SK-N-SH (cell line): Measurements from ENCODE around the gene SPON1. TPM values are rescaled to one million over a fixed set of nuclear protein-coding genes. Genes with fewer than 3 reads are reported as not detected.

Source experiments
- CTCF ChIA-PET: fragments of 300-600, 350-600 bp; formaldehyde crosslinking; extraction: SDS; loops from one replicate; lab custom pipeline; 2021; lab: Yijun Ruan, JAX
- POLR2A ChIA-PET: fragments of 350-600 bp; sonication (Branson Sonifier 250); formaldehyde crosslinking; extraction: SDS; loops from one replicate; lab custom pipeline; 2020; ENCODE audit warnings: antibody characterized with exemption, inconsistent platforms; lab: Yijun Ruan, JAX
- DNase-seq: peaks from one replicate; pipeline ENCODE4 v3.0.0; 2012
- H2AFZ ChIP-seq: fragments of 200-600 bp; sonication (generic); 2 replicates; pipeline ENCODE4 v1.8.1; 2016; ENCODE audit warnings: antibody characterized with exemption, mild to moderate bottlenecking, low read depth
- H3F3A ChIP-seq: fragments of 200-600 bp; sonication (generic); replicated peaks from 2 replicates; pipeline ENCODE3; 2016; ENCODE audit warnings: antibody characterized with exemption, mild to moderate bottlenecking; ENCODE audit not compliant: insufficient read depth
- H3K27ac ChIP-seq, 2 experiments: fragments of 200-500 bp in 1 of 2; fragments of 200-600 bp in 1 of 2; sonication (Bioruptor generic) in 1 of 2; sonication (generic), shearing (Covaris generic) in 1 of 2; 2 replicates each; pipeline versions ENCODE4 v1.5.1 to v1.6.1; 2014 to 2016; ENCODE audit warnings: low read depth in 2 of 2, inconsistent platforms in 1 of 2, low read length in 1 of 2, mild to moderate bottlenecking in 1 of 2, mixed read lengths in 1 of 2
- H3K27me3 ChIP-seq: fragments of 200-600 bp; sonication (generic), shearing (Covaris generic); 2 replicates; pipeline ENCODE4 v1.6.1; 2016; ENCODE audit warnings: mixed run types; ENCODE audit not compliant: insufficient read depth
- H3K36me3 ChIP-seq, 2 experiments: fragments of 200-500 bp in 1 of 2; fragments of 200-600 bp in 1 of 2; sonication (Bioruptor generic) in 1 of 2; sonication (generic) in 1 of 2; replicated peaks in 1 of 2; 2 replicates each; pipeline versions ENCODE3 to v1.5.1; 2014 to 2016; ENCODE audit warnings: low read length in 1 of 2, mild to moderate bottlenecking in 1 of 2; ENCODE audit not compliant: insufficient read depth in 2 of 2, control insufficient read depth in 1 of 2
- H3K4me1 ChIP-seq, 2 experiments: fragments of 200-500 bp in 1 of 2; fragments of 200-600 bp in 1 of 2; sonication (Bioruptor generic) in 1 of 2; sonication (generic), shearing (Covaris generic) in 1 of 2; 2 replicates each; pipeline versions ENCODE4 v1.5.1 to v1.6.1; 2014 to 2016; ENCODE audit warnings: low read depth in 1 of 2, low read length in 1 of 2, mixed run types in 1 of 2; ENCODE audit not compliant: insufficient read depth in 2 of 2, control insufficient read depth in 1 of 2
- H3K4me2 ChIP-seq: fragments of 200-600 bp; sonication (generic), shearing (Covaris generic); 2 replicates; pipeline ENCODE4 v1.6.1; 2017; ENCODE audit warnings: mixed run types
- H3K4me3 ChIP-seq, 2 experiments: fragments of 200-500 bp in 1 of 2; fragments of 200-600 bp in 1 of 2; sonication (Bioruptor generic) in 1 of 2; sonication (generic), shearing (Covaris generic) in 1 of 2; 2 replicates each; pipeline versions ENCODE4 v1.5.1 to v1.8.1; 2014 to 2016; ENCODE audit warnings: low read depth in 2 of 2, inconsistent platforms in 1 of 2, low read length in 1 of 2, mild to moderate bottlenecking in 1 of 2, mixed read lengths in 1 of 2, moderate library complexity in 1 of 2
- H3K79me2 ChIP-seq: fragments of 200-600 bp; sonication (generic); 2 replicates; pipeline ENCODE4 v1.8.1; 2017; ENCODE audit warnings: mild to moderate bottlenecking; ENCODE audit not compliant: insufficient read depth
- H3K9ac ChIP-seq: fragments of 200-600 bp; sonication (generic); 2 replicates; pipeline ENCODE4 v1.6.1; 2017; ENCODE audit warnings: mixed run types
- H3K9me2 ChIP-seq: fragments of 200-600 bp; sonication (generic); 2 replicates; pipeline ENCODE4 v1.6.1; 2017; ENCODE audit warnings: mixed run types
- H3K9me3 ChIP-seq: fragments of 200-600 bp; sonication (generic); 2 replicates; pipeline ENCODE4 v1.6.1; 2017; ENCODE audit warnings: mixed run types, mild to moderate bottlenecking, moderate library complexity
- H4K20me1 ChIP-seq: fragments of 200-600 bp; sonication (generic); 2 replicates; pipeline ENCODE4 v1.6.1; 2017; ENCODE audit warnings: mild to moderate bottlenecking, mixed run types; ENCODE audit not compliant: insufficient read depth
- ELF1 ChIP-seq: IDR thresholded peaks from 2 replicates; pipeline ENCODE4 v1.4.0; 2012
- EZH2phosphoT487 ChIP-seq: fragments of 200-600 bp; sonication (generic); IDR thresholded peaks from 2 replicates; pipeline ENCODE4 v1.6.1; 2017; ENCODE audit warnings: low read depth, mixed run types, mild to moderate bottlenecking, antibody characterized with exemption, moderate library complexity, borderline replicate concordance
- NRF1 ChIP-seq: IDR thresholded peaks from 2 replicates; pipeline ENCODE4 v1.6.1; 2012; ENCODE audit warnings: low read depth, mild to moderate bottlenecking, low read length
- POLR2AphosphoS5 ChIP-seq: IDR thresholded peaks from 2 replicates; pipeline ENCODE4 v1.6.1; 2012; ENCODE audit warnings: low read depth, low read length
- SIN3A ChIP-seq: IDR thresholded peaks from 2 replicates; pipeline ENCODE4 v1.6.1; 2012; ENCODE audit warnings: low read depth, mild to moderate bottlenecking, low read length, moderate library complexity, borderline replicate concordance
- TAF1 ChIP-seq: IDR thresholded peaks from 2 replicates; pipeline ENCODE4 v1.6.1; 2012; ENCODE audit warnings: low read depth, mild to moderate bottlenecking, low read length, moderate library complexity, borderline replicate concordance
- ZBTB33 ChIP-seq: IDR thresholded peaks from 2 replicates; pipeline ENCODE4 v1.4.0; 2012; ENCODE audit warnings: low read depth, borderline replicate concordance
- WGBS: methylation state at CpG from one replicate; pipeline ENCODE4 v1.1.6; 2017; ENCODE audit warnings: low lambda C conversion rate; 5-methylcytosine and 5-hydroxymethylcytosine counted together
- polyA plus RNA-seq, 3 experiments: library from polyadenylated mRNA; depleted of rRNA; stranded (reverse); fragments of >200 nt; gene quantifications; 2 replicates each; pipeline ENCODE4 v1.2.3, GENCODE V29; 2012
- TF ChIP-seq, protein P1 (sequence below): IDR thresholded peaks from 2 replicates; pipeline ENCODE4 v1.6.1; 2012; ENCODE audit warnings: mild to moderate bottlenecking, low read depth, low read length, moderate library complexity

SPON1 gene
- polyA plus RNA-seq, 1 of the 3 experiments (the other 2 are of a cell fraction), result not detected

- no peak for TF ChIP-seq ZBTB33
These were observed 148.1 kb downstream of the SPON1 start (continued) for GRCh38 chr11:14110629-14111028.

GRCh38 chr11:14111496-14111895, 149.0 kb downstream of the SPON1 start:
- H3K79me2 ChIP-seq, result no peaks in the 10 kb centered on the region
- no peaks in the 10 kb centered on the region for H3K9me2 ChIP-seq
- H4K20me1 ChIP-seq, result no peaks in the 10 kb centered on the region
- no peaks in the 10 kb centered on the region for H3K9me3 ChIP-seq
- H2AFZ ChIP-seq, result no peak overlapping the region
- no peaks in the 10 kb centered on the region; a peak in 1 of 4 replicates for H3K4me1 ChIP-seq
- no peak overlapping the region for H3K4me2 ChIP-seq
- TF ChIP-seq TAF1, result no peak
- TF ChIP-seq EZH2phosphoT487, result no peak
- TF ChIP-seq POLR2AphosphoS5, result no peak
- TF ChIP-seq NRF1, result no peak
- no peak for TF ChIP-seq ELF1
- no peaks in the 10 kb centered on the region for H3K27me3 ChIP-seq
- no peak for DNase-seq
- ChIA-PET CTCF (no interaction called here), POLR2A (no interaction called here)
- H3K36me3 ChIP-seq, result no peaks in the 10 kb centered on the region
- H3K4me3 ChIP-seq, result no peak overlapping the region
- H3F3A ChIP-seq, result no peaks in the 10 kb centered on the region
- H3K27ac ChIP-seq, result no peak overlapping the region
- WGBS, result 17% methylated on average over 2 of the region's 2 CpGs
- H3K9ac ChIP-seq, result no peak overlapping the region

- Histone ChIP-seq H3K9me3 (no peaks in the 10 kb centered on the region), H3K9me2 (no peaks in the 10 kb centered on the region), H3K4me2 (no peak overlapping the region), H3K27ac (no peak overlapping the region), H2AFZ (no peak overlapping the region), H3K4me3 (no peak overlapping the region), H4K20me1 (no peaks in the 10 kb centered on the region), H3K79me2 (no peaks in the 10 kb centered on the region), H3K9ac (no peak overlapping the region), H3K36me3 (no peaks in the 10 kb centered on the region), H3K27me3 (no peaks in the 10 kb centered on the region), H3F3A (no peaks in the 10 kb centered on the region), H3K4me1 (no peaks in the 10 kb centered on the region; a peak in 1 of 4 replicates)
- WGBS, result 41% methylated on average over 2 of the region's 2 CpGs
- no peak for DNase-seq
- CTCF ChIA-PET, result interaction anchor here (1.5 kb wide), 1 partner anchor 340 kb away, joined by 4 read pairs; no protein-coding TSS in a partner anchor
- TF ChIP-seq, protein P1, sequence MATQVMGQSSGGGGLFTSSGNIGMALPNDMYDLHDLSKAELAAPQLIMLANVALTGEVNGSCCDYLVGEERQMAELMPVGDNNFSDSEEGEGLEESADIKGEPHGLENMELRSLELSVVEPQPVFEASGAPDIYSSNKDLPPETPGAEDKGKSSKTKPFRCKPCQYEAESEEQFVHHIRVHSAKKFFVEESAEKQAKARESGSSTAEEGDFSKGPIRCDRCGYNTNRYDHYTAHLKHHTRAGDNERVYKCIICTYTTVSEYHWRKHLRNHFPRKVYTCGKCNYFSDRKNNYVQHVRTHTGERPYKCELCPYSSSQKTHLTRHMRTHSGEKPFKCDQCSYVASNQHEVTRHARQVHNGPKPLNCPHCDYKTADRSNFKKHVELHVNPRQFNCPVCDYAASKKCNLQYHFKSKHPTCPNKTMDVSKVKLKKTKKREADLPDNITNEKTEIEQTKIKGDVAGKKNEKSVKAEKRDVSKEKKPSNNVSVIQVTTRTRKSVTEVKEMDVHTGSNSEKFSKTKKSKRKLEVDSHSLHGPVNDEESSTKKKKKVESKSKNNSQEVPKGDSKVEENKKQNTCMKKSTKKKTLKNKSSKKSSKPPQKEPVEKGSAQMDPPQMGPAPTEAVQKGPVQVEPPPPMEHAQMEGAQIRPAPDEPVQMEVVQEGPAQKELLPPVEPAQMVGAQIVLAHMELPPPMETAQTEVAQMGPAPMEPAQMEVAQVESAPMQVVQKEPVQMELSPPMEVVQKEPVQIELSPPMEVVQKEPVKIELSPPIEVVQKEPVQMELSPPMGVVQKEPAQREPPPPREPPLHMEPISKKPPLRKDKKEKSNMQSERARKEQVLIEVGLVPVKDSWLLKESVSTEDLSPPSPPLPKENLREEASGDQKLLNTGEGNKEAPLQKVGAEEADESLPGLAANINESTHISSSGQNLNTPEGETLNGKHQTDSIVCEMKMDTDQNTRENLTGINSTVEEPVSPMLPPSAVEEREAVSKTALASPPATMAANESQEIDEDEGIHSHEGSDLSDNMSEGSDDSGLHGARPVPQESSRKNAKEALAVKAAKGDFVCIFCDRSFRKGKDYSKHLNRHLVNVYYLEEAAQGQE, result no peak
- TF ChIP-seq SIN3A, result no peak
- POLR2A ChIA-PET, result no interaction called here
These were observed 150.2 kb downstream of the SPON1 start for GRCh38 chr11:14112721-14113120.
